A673 (cell line): ENCODE results near the gene RPS6KA2. TPM values are rescaled to one million over a fixed set of nuclear protein-coding genes. Genes with fewer than 3 reads are reported as not detected.

Experiments
- BruUV-seq: library from RNA; stranded (reverse); fragments of 400-500 nt; replicated peaks from 2 replicates; lab custom pipeline; 2021; lab: Mats Ljungman, UMichigan
- CTCF ChIA-PET: fragments of 300-600 bp; sonication (Branson Sonifier 250); formaldehyde crosslinking; loops from one replicate; lab custom pipeline; 2022; ENCODE audit warnings: antibody characterized with exemption; lab: Charles Lee
- POLR2A ChIA-PET: fragments of 300-600 bp; sonication (Branson Sonifier 250); formaldehyde crosslinking; loops from one replicate; lab custom pipeline; 2022; ENCODE audit warnings: antibody characterized with exemption; ENCODE audit not compliant: low non-redundant PET; lab: Charles Lee
- DNase-seq: peaks from one replicate; pipeline ENCODE4 v3.0.0-alpha.2; 2015; ENCODE audit warnings: low spot score
- H3K27ac ChIP-seq: fragments of 200-600 bp; sonication (generic); 2 replicates; pipeline ENCODE4 v1.5.1; 2016; ENCODE audit warnings: mixed run types, low read depth, mild to moderate bottlenecking, mixed read lengths, antibody characterized with exemption, low read length; ENCODE audit not compliant: poor library complexity, severe bottlenecking
- H3K27me3 ChIP-seq: fragments of 200-600 bp; sonication (generic); replicated peaks from 2 replicates; pipeline ENCODE4 v1.6.1; 2017; ENCODE audit warnings: mixed run types, low read depth, mild to moderate bottlenecking, mixed read lengths, antibody characterized with exemption, low read length; ENCODE audit not compliant: insufficient read depth, poor library complexity
- H3K36me3 ChIP-seq: fragments of 200-600 bp; sonication (generic); 2 replicates; pipeline ENCODE4 v1.6.1; 2016; ENCODE audit warnings: mixed run types, mild to moderate bottlenecking, mixed read lengths, antibody characterized with exemption, low read length; ENCODE audit not compliant: insufficient read depth, poor library complexity, severe bottlenecking
- H3K4me1 ChIP-seq: fragments of 200-600 bp; sonication (generic); 2 replicates; pipeline ENCODE4 v1.6.1; 2017; ENCODE audit warnings: mixed run types, mild to moderate bottlenecking, mixed read lengths, antibody characterized with exemption, low read length; ENCODE audit not compliant: insufficient read depth, poor library complexity, severe bottlenecking
- H3K4me3 ChIP-seq: fragments of 200-600 bp; sonication (generic); 2 replicates; pipeline ENCODE4 v1.5.1; 2016; ENCODE audit warnings: low read depth, mixed run types, mild to moderate bottlenecking, mixed read lengths, low read length; ENCODE audit not compliant: poor library complexity, severe bottlenecking
- H3K9me3 ChIP-seq: fragments of 200-600 bp; sonication (generic); 2 replicates; pipeline ENCODE4 v1.6.1; 2016; ENCODE audit warnings: mixed run types, low read depth, mild to moderate bottlenecking, mixed read lengths, antibody characterized with exemption, low read length; ENCODE audit not compliant: poor library complexity, severe bottlenecking
- CTCF ChIP-seq: fragments of 300-800, 200-600 bp; sonication (generic); conservative IDR thresholded peaks from 2 replicates; pipeline ENCODE4 v1.5.1; 2017; ENCODE audit warnings: low read depth, mild to moderate bottlenecking, antibody characterized with exemption, low read length, moderate library complexity, mixed read lengths
- EZH2 ChIP-seq: fragments of 200-600 bp; sonication (generic); IDR thresholded peaks from 2 replicates; pipeline ENCODE4 v1.6.1; 2017; ENCODE audit warnings: borderline replicate concordance, low read depth, mild to moderate bottlenecking, mixed read lengths, antibody characterized with exemption, low read length; ENCODE audit not compliant: poor library complexity, severe bottlenecking
- intact Hi-C: fragments of 100-400 bp; cut with micrococcal nuclease; formaldehyde crosslinking; loops from one replicate; pipeline ENCODE4 v1.10.0; 2022; ENCODE audit not compliant: unreplicated experiment
- total RNA-seq: library from RNA; stranded (reverse); gene quantifications from 2 replicates; pipeline ENCODE4 v1.2.3, GENCODE V29; 2021

The RPS6KA2 gene
- total RNA-seq, 1 experiment from 2014 or later: 30.1 TPM

GRCh38 chr6:166411721-166412151 lies 215.3 kb downstream of the RPS6KA2 start:
- no peaks in the 10 kb centered on the region for H3K4me1 ChIP-seq

GRCh38 chr6:166411271-166411670 lies 215.8 kb downstream of the RPS6KA2 start:
- no peaks in the 10 kb centered on the region for H3K9me3 ChIP-seq
- intact Hi-C loops: no loop called here
- ChIA-PET POLR2A (no interaction called here), CTCF (no interaction called here)
- DNase-seq: no peak
- H3K27me3 ChIP-seq: no peaks in the 10 kb centered on the region
- no peaks in the 10 kb centered on the region for H3K4me1 ChIP-seq
- H3K36me3 ChIP-seq: no peaks in the 10 kb centered on the region
- no TSS peak for BruUV-seq
- no peak overlapping the region for H3K4me3 ChIP-seq
- TF ChIP-seq EZH2 (no peak), CTCF (no peak)
- no peak overlapping the region for H3K27ac ChIP-seq

More at GRCh38 chr6:166411721-166412151, 215.3 kb downstream of the RPS6KA2 start:
- TF ChIP-seq CTCF (no peak), EZH2 (no peak)
- Histone ChIP-seq H3K9me3 (no peaks in the 10 kb centered on the region), H3K27me3 (no peaks in the 10 kb centered on the region), H3K4me3 (no peak overlapping the region), H3K27ac (no peak overlapping the region), H3K36me3 (no peaks in the 10 kb centered on the region)
- no TSS peak for BruUV-seq
- no peak for DNase-seq
- ChIA-PET POLR2A (no interaction called here), CTCF (no interaction called here)
- intact Hi-C loops: no loop called here

- no peak for TF ChIP-seq EZH2
- TF ChIP-seq CTCF: no peak
- intact Hi-C loops: no loop called here
- Histone ChIP-seq H3K4me3 (no peak overlapping the region), H3K4me1 (no peaks in the 10 kb centered on the region), H3K27me3 (no peaks in the 10 kb centered on the region), H3K27ac (no peak overlapping the region), H3K36me3 (no peaks in the 10 kb centered on the region), H3K9me3 (no peaks in the 10 kb centered on the region)
- CTCF ChIA-PET: no interaction called here
- DNase-seq: no peak
- POLR2A ChIA-PET: no interaction called here
- no TSS peak for BruUV-seq
Measured at GRCh38 chr6:166410426-166410935, 216.6 kb downstream of the RPS6KA2 start.
